HepG2 (cell line): ENCODE data around the gene CNNM4. TPM values are rescaled to one million over a fixed set of nuclear protein-coding genes. Genes with fewer than 3 reads are reported as not detected.

Experiments used
- AHR ChIP-seq: IDR thresholded peaks from 2 replicates; pipeline ENCODE4 v1.6.1; 2018; ENCODE audit warnings: missing genetic modification reagents, missing compliant biosample characterization
- ARNT2 ChIP-seq: sonication (generic); formaldehyde crosslinking; IDR thresholded peaks from 2 replicates; pipeline ENCODE4 v1.8.0; 2022; ENCODE audit warnings: mild to moderate bottlenecking, low read depth, missing genetic modification reagents, moderate library complexity
- ARNTL ChIP-seq: sonication (generic); formaldehyde crosslinking; IDR thresholded peaks from 2 replicates; pipeline ENCODE4 v1.4.0; 2020; ENCODE audit warnings: mild to moderate bottlenecking, missing genetic modification reagents
- ATAD3A ChIP-seq: sonication (generic); formaldehyde crosslinking; IDR thresholded peaks from 2 replicates; pipeline ENCODE4 v1.4.0; 2020; ENCODE audit warnings: missing genetic modification reagents
- MAFF ChIP-seq: IDR thresholded peaks from 2 replicates; pipeline ENCODE4 v1.6.1; 2011; ENCODE audit warnings: low read depth, low read length, improper control_type of control experiment
- MAX ChIP-seq: IDR thresholded peaks from 2 replicates; pipeline ENCODE4 v1.6.1; 2012; ENCODE audit warnings: inconsistent platforms
- NCOR1 ChIP-seq: fragments of 200-600 bp; sonication (generic); IDR thresholded peaks from 2 replicates; pipeline ENCODE4 v1.7.0; 2017; ENCODE audit warnings: antibody characterized with exemption, low read length, borderline replicate concordance
- NR0B2 ChIP-seq: sonication (generic); formaldehyde crosslinking; IDR thresholded peaks from 2 replicates; pipeline ENCODE4 v1.4.0; 2020; ENCODE audit warnings: mild to moderate bottlenecking, missing genetic modification reagents
- PCBP2 ChIP-seq: fragments of 200-400 bp; formaldehyde crosslinking; optimal IDR thresholded peaks from 2 replicates; pipeline ENCODE3; 2018; ENCODE audit warnings: low read length, low read depth; ENCODE audit not compliant: poor library complexity, severe bottlenecking
- PTBP1 ChIP-seq: fragments of 200-400 bp; formaldehyde crosslinking; IDR thresholded peaks from 2 replicates; pipeline ENCODE4 v1.6.1; 2018; ENCODE audit warnings: low read length, low read depth; ENCODE audit not compliant: poor library complexity, severe bottlenecking
- SMYD3 ChIP-seq: sonication (generic); formaldehyde crosslinking; IDR thresholded peaks from 2 replicates; pipeline ENCODE4 v1.8.1; 2023; ENCODE audit warnings: mild to moderate bottlenecking, missing genetic modification reagents
- TSC22D2 ChIP-seq: sonication (generic); formaldehyde crosslinking; IDR thresholded peaks from 2 replicates; pipeline ENCODE4 v1.5.1; 2020; ENCODE audit warnings: missing genetic modification reagents, mild to moderate bottlenecking, borderline replicate concordance
- ZKSCAN5 ChIP-seq: sonication (generic); formaldehyde crosslinking; IDR thresholded peaks from 2 replicates; pipeline ENCODE4 v1.5.1; 2020; ENCODE audit warnings: mild to moderate bottlenecking, missing genetic modification reagents
- ZNF205 ChIP-seq: IDR thresholded peaks from 2 replicates; pipeline ENCODE4 v1.6.1; 2018; ENCODE audit warnings: missing biosample characterization, missing genetic modification reagents
- ZNF414 ChIP-seq: sonication (generic); formaldehyde crosslinking; IDR thresholded peaks from 2 replicates; pipeline ENCODE4 v1.5.0; 2020; ENCODE audit warnings: missing genetic modification reagents
- ZNF547 ChIP-seq: sonication (generic); formaldehyde crosslinking; IDR thresholded peaks from 2 replicates; pipeline ENCODE4 v1.5.1; 2020; ENCODE audit warnings: mild to moderate bottlenecking, missing genetic modification reagents
- ZNF558 ChIP-seq: sonication (generic); formaldehyde crosslinking; IDR thresholded peaks from 2 replicates; pipeline ENCODE4 v1.9.0; 2022; ENCODE audit warnings: mild to moderate bottlenecking, missing genetic modification reagents, borderline replicate concordance
- ZNF577 ChIP-seq: sonication (generic); formaldehyde crosslinking; IDR thresholded peaks from 2 replicates; pipeline ENCODE4 v1.4.0; 2020; ENCODE audit warnings: mild to moderate bottlenecking, low read depth, missing genetic modification reagents, borderline replicate concordance
- ZNF615 ChIP-seq: sonication (generic); formaldehyde crosslinking; IDR thresholded peaks from 2 replicates; pipeline ENCODE4 v1.5.0; 2020; ENCODE audit warnings: mild to moderate bottlenecking, missing genetic modification reagents, borderline replicate concordance
- ZNF629 ChIP-seq: sonication (generic); formaldehyde crosslinking; conservative IDR thresholded peaks from 2 replicates; pipeline ENCODE4 v1.5.0; 2020; ENCODE audit warnings: missing genetic modification reagents
- ZNF660 ChIP-seq: sonication (generic); formaldehyde crosslinking; IDR thresholded peaks from 2 replicates; pipeline ENCODE4 v1.5.1; 2020; ENCODE audit warnings: mild to moderate bottlenecking, low read depth, missing genetic modification reagents, borderline replicate concordance
- ZNF879 ChIP-seq: sonication (generic); formaldehyde crosslinking; IDR thresholded peaks from 2 replicates; pipeline ENCODE4 v1.8.1; 2023; ENCODE audit warnings: missing genetic modification reagents
- ZNF891 ChIP-seq: sonication (generic); formaldehyde crosslinking; IDR thresholded peaks from 2 replicates; pipeline ENCODE4 v1.5.0; 2020; ENCODE audit warnings: mild to moderate bottlenecking, missing genetic modification reagents
- polyA plus RNA-seq, 8 experiments: library from polyadenylated mRNA; depleted of rRNA in 3 of 8; stranded (reverse) in 7 of 8; unstranded in 1 of 8; fragments of >200 nt; fragmentation: Illumina TruSeq in 4 of 8; extraction: Trizol in 4 of 8; gene quantifications; 2 replicates each; pipeline versions ENCODE4 v1.2.1 to v1.2.3, GENCODE V29; 2011 to 2016; ENCODE audit warnings: low read depth in 4 of 8, missing spikeins in 1 of 8, mixed read lengths in 1 of 8; ENCODE audit not compliant: insufficient read depth in 1 of 8
- total RNA-seq, 5 experiments: library from RNA; depleted of rRNA; stranded (reverse); fragments of >200 nt; fragmentation: Illumina TruSeq; extraction: Trizol; gene quantifications; 2 replicates each; pipeline ENCODE4 v1.2.3, GENCODE V29; 2016; ENCODE audit warnings: low read depth in 1 of 5
- TF ChIP-seq, protein P1 (sequence below): IDR thresholded peaks from 2 replicates; pipeline ENCODE4 v1.6.1; 2016; ENCODE audit warnings: mild to moderate bottlenecking
- TF ChIP-seq, protein P2 (sequence below): IDR thresholded peaks from 2 replicates; pipeline ENCODE4 v1.6.1; 2016; ENCODE audit warnings: missing compliant biosample characterization, missing genetic modification reagents, borderline replicate concordance

Gene CNNM4
- total and polyA plus RNA-seq, 2 of the 13 experiments (the other 11 are each of a cell fraction or from before 2014, with no cell fraction given): 5.9 to 8.4 TPM

DNA sequence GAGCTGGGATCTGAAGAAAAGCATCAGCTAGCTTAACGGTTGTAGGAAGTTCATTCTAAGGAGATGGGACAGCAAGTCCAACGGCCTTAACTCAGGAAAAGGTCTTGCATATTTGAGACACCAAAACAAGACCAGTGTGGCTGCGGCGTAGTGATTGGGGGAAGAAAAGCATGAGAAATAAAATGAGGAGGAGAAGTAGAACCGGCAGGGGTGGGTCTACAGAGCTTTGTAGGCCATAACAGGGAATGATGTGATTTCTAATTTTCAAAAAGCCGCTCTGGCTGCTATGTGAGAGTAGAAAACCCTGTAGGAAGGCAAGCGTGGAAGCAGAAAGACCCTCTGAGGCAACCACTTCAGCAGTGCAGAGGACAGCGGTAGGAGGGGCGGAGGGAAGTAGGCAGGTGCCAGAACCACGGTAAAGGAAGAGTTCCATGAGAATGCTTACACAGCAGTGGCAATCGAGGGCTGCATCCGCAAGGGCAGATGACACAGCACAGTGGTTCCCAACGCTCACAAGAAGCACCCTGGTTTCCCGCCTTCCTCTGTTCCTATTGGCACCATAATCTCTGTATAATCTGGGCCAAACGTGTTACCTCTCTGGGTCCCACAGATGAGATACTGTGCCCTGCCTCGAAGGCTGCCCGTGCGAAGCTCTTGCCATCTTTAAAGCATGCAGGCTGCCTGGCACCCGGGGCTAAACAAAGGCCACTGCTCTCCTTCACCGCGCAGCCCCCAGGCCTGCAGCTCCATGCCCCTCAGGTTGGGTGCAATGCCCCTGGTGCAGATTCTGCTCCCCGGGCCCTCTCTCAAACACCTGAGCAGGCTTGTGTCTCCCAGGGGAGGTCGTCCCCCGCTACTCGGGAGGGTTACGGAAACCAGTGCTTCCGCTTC, 96.3 kb downstream of the CNNM4 start (continued):
- TF ChIP-seq SMYD3: no peak
- TF ChIP-seq ZNF879: no peak
- TF ChIP-seq MAX: peak; percentile 58
- TF ChIP-seq, protein P1, sequence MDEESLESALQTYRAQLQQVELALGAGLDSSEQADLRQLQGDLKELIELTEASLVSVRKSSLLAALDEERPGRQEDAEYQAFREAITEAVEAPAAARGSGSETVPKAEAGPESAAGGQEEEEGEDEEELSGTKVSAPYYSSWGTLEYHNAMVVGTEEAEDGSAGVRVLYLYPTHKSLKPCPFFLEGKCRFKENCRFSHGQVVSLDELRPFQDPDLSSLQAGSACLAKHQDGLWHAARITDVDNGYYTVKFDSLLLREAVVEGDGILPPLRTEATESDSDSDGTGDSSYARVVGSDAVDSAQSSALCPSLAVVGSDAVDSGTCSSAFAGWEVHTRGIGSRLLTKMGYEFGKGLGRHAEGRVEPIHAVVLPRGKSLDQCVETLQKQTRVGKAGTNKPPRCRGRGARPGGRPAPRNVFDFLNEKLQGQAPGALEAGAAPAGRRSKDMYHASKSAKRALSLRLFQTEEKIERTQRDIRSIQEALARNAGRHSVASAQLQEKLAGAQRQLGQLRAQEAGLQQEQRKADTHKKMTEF: no peak
- TF ChIP-seq ZNF577 (CRISPR knock-in tag): no peak
- peak; percentile 68 for TF ChIP-seq MAFF
- TF ChIP-seq ARNT2 (CRISPR knock-in tag): no peak
- no peak for TF ChIP-seq ZNF414 (CRISPR knock-in tag)
- TF ChIP-seq ZNF660: no peak
- no peak for TF ChIP-seq AHR
- no peak for TF ChIP-seq TSC22D2
- no peak for TF ChIP-seq NR0B2 (CRISPR knock-in tag)
- TF ChIP-seq PCBP2: no peak
- no peak for TF ChIP-seq ZNF547 (CRISPR knock-in tag)
- TF ChIP-seq, protein P2, sequence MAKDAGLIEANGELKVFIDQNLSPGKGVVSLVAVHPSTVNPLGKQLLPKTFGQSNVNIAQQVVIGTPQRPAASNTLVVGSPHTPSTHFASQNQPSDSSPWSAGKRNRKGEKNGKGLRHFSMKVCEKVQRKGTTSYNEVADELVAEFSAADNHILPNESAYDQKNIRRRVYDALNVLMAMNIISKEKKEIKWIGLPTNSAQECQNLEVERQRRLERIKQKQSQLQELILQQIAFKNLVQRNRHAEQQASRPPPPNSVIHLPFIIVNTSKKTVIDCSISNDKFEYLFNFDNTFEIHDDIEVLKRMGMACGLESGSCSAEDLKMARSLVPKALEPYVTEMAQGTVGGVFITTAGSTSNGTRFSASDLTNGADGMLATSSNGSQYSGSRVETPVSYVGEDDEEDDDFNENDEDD (CRISPR knock-in tag): peak; percentile 58; the same call in 1 of the 2 replicates
- no peak for TF ChIP-seq ZNF205 (CRISPR knock-in tag)
- TF ChIP-seq ZNF891 (CRISPR knock-in tag): 0 out of 2 replicates have a peak, but pooled peaks have one; percentile 12
- 0 out of 2 replicates have a peak, but pooled peaks have one; percentile 2 for TF ChIP-seq ZNF629 (CRISPR knock-in tag)
- 0 out of 2 replicates have a peak, but pooled peaks have one; percentile 3 for TF ChIP-seq ATAD3A (CRISPR knock-in tag)
- 0 out of 2 replicates have a peak, but pooled peaks have one; percentile 57 for TF ChIP-seq ARNTL (CRISPR knock-in tag)
- TF ChIP-seq ZNF615 (CRISPR knock-in tag): no peak
- TF ChIP-seq NCOR1: no peak
- peak; percentile 82; the same call in 1 of the 2 replicates for TF ChIP-seq ZNF558 (CRISPR knock-in tag)
- TF ChIP-seq ZKSCAN5 (CRISPR knock-in tag): peak; percentile 75; the same call in 1 of the 2 replicates
- no peak for TF ChIP-seq PTBP1
